Osteocyte (in vitro differentiated cells): ENCODE results near the gene SF3A1. TPM values are rescaled to one million over a fixed set of nuclear protein-coding genes. Genes with fewer than 3 reads are reported as not detected.
"Not testable (repeated sequence)": the region's sequence is repeated elsewhere in the genome, so short reads cannot be mapped to it uniquely, and the experiment has no call there.

Experiments used
- DNase-seq: peaks from one replicate; pipeline ENCODE4 v3.0.0; 2021; ENCODE audit warnings: mixed read lengths; ENCODE audit not compliant: unreplicated experiment; ENCODE audit errors: extremely low spot score
- H3K27ac Mint-ChIP-seq: one replicate; pipeline ENCODE4 v1.8.0; 2021; ENCODE audit warnings: mild to moderate bottlenecking, mixed read lengths; ENCODE audit not compliant: unreplicated experiment
- H3K27me3 Mint-ChIP-seq: one replicate; pipeline ENCODE4 v1.8.0; 2021; ENCODE audit warnings: mixed read lengths; ENCODE audit not compliant: unreplicated experiment
- H3K36me3 Mint-ChIP-seq: one replicate; pipeline ENCODE4 v1.8.0; 2021; ENCODE audit warnings: mixed read lengths; ENCODE audit not compliant: unreplicated experiment
- H3K4me1 Mint-ChIP-seq: one replicate; pipeline ENCODE4 v1.8.0; 2021; ENCODE audit warnings: mixed read lengths; ENCODE audit not compliant: unreplicated experiment
- H3K4me3 Mint-ChIP-seq: one replicate; pipeline ENCODE4 v1.8.0; 2021; ENCODE audit warnings: mild to moderate bottlenecking, moderate library complexity, mixed read lengths; ENCODE audit not compliant: unreplicated experiment
- H3K9me3 Mint-ChIP-seq: one replicate; pipeline ENCODE4 v1.8.0; 2021; ENCODE audit warnings: mixed read lengths; ENCODE audit not compliant: unreplicated experiment
- total RNA-seq: library from RNA; stranded (reverse); gene quantifications from 2 replicates; pipeline ENCODE4 v1.2.1, GENCODE V29; 2021
- TF ChIP-seq, protein P1 (sequence below): fragments of 200-600 bp; sonication (generic); IDR thresholded peaks from 2 replicates; pipeline ENCODE4 v1.5.0; 2021; ENCODE audit warnings: antibody characterized with exemption, mild to moderate bottlenecking, moderate library complexity

SF3A1 gene
- total RNA-seq, 1 donor from 2014 or later: 170 TPM

DNA sequence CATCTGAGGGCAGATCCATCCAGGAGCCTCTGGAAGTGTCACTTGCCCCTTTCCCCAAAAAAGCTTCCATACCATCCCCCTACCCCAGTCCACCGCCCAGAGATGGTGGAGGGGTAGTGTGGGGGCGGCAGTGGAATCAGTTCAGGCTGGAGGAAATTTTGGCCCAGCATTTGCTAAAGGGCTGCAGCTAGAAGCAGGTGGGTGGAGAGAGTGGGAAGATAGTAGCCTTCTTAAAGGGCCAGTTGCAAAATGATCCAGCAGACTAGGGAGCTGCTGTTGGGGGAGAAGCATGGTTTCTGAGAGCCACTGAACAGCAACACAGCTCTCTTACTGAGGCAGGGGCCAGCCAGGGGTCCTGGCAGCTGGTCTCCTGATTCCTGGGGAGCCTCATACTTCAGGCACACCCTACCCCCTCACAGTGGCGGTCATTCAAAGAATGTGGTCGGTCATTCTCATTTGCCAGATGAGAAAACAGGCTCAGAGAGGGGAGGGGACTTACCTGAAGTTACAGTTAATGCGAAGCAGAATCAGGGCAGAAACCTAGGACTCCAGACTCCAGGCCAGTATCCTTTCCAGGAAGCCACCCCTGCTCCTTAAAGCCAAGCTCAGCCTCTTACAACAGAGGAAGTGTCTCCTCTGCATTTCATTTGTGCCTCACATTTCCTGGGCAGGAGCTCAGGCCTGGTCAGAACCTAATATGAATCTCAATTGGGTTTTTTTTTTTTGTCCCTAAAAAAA is 45.5 kb upstream of the SF3A1 start:
- no peak for DNase-seq
- H3K9me3 Mint-ChIP-seq: no peaks in the 10 kb centered on the region
- peaks cover 19% of the 10 kb centered on the region for H3K36me3 Mint-ChIP-seq
- TF ChIP-seq, protein P1, sequence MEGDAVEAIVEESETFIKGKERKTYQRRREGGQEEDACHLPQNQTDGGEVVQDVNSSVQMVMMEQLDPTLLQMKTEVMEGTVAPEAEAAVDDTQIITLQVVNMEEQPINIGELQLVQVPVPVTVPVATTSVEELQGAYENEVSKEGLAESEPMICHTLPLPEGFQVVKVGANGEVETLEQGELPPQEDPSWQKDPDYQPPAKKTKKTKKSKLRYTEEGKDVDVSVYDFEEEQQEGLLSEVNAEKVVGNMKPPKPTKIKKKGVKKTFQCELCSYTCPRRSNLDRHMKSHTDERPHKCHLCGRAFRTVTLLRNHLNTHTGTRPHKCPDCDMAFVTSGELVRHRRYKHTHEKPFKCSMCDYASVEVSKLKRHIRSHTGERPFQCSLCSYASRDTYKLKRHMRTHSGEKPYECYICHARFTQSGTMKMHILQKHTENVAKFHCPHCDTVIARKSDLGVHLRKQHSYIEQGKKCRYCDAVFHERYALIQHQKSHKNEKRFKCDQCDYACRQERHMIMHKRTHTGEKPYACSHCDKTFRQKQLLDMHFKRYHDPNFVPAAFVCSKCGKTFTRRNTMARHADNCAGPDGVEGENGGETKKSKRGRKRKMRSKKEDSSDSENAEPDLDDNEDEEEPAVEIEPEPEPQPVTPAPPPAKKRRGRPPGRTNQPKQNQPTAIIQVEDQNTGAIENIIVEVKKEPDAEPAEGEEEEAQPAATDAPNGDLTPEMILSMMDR: no peak
- H3K27ac Mint-ChIP-seq: no peak overlapping the region
- no peak overlapping the region for H3K4me3 Mint-ChIP-seq
- H3K4me1 Mint-ChIP-seq: peaks cover 26% of the 10 kb centered on the region
- no peaks in the 10 kb centered on the region for H3K27me3 Mint-ChIP-seq

DNA sequence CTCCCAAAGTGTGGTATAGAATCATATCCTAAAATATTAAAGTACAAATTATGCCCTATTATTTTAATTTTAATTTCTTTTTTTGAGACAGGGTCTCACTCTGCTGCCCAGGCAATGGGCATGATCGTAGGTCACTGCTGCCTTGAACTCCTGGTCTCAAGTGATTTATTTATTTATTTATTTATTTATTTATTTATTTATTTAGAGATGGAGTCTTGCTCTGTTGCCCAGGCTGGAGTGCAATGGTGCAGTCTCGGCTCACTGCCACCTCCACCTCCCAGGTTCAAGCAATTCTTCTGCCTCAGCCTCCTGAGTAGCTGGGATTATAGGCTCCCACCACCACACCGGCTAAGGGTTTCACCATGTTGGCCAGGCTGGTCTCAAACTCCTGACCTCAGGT is 44.3 kb upstream of the SF3A1 start:
- not testable (repeated sequence) for H3K4me3 Mint-ChIP-seq, H3K9me3 Mint-ChIP-seq, H3K27ac Mint-ChIP-seq, DNase-seq, H3K27me3 Mint-ChIP-seq
- H3K36me3 Mint-ChIP-seq: peaks cover 11% of the 10 kb centered on the region
- H3K4me1 Mint-ChIP-seq: peaks cover 33% of the 10 kb centered on the region

DNA sequence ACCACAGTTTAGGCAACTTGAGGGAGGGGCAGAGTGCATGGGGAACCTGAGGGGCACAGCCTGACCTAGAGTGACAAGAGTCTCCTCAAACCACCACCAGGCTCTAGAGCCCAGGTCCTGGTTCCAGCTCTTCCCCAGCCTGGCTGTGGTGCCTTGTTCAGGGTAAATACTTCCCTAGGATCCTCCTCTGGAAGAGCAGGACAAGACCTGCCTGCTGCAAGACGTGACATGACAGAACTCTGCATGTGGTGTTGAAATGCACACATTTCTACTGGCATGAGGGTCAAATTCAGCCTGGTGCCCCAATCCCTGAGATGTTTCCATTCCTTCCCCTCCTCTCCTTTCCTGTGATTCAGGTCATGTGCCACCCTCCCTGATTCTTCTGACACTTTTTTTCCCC is 43.5 kb upstream of the SF3A1 start:
- no peak overlapping the region for H3K4me3 Mint-ChIP-seq
- H3K9me3 Mint-ChIP-seq: no peaks in the 10 kb centered on the region

DNA sequence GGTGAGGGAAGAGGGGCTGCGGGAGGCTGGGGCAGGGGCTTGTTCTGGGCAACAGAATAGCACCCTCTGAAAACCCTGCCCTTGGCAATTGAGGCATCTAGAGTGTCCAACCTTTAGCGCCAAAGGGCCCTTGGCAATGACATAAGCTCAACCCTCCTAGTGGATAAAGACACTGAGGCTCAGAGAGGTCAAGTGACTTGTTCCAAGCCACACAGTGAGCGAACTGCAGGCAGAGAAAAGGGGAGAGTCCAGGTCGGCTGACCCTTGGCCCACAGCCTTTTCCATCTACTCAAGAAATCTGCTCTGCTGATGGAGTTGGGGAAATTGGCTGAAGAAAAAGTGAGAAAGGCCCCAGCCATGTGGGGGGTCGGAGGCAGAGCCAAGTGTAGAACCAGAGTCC is 43.0 kb upstream of the SF3A1 start:
- DNase-seq: no peak
- TF ChIP-seq, protein P1: no peak
- H3K27me3 Mint-ChIP-seq: no peaks in the 10 kb centered on the region
- no peaks in the 10 kb centered on the region for H3K9me3 Mint-ChIP-seq
- H3K36me3 Mint-ChIP-seq: peaks cover 11% of the 10 kb centered on the region
- H3K27ac Mint-ChIP-seq: no peak overlapping the region
- no peak overlapping the region for H3K4me3 Mint-ChIP-seq
- H3K4me1 Mint-ChIP-seq: peaks cover 33% of the 10 kb centered on the region

More for the DNA sequence above, 43.5 kb upstream of the SF3A1 start:
- Mint-ChIP-seq H3K4me1 (peaks cover 33% of the 10 kb centered on the region), H3K36me3 (peaks cover 11% of the 10 kb centered on the region), H3K27me3 (no peaks in the 10 kb centered on the region), H3K27ac (no peak overlapping the region)
- no peak for DNase-seq
- TF ChIP-seq, protein P1: no peak

DNA sequence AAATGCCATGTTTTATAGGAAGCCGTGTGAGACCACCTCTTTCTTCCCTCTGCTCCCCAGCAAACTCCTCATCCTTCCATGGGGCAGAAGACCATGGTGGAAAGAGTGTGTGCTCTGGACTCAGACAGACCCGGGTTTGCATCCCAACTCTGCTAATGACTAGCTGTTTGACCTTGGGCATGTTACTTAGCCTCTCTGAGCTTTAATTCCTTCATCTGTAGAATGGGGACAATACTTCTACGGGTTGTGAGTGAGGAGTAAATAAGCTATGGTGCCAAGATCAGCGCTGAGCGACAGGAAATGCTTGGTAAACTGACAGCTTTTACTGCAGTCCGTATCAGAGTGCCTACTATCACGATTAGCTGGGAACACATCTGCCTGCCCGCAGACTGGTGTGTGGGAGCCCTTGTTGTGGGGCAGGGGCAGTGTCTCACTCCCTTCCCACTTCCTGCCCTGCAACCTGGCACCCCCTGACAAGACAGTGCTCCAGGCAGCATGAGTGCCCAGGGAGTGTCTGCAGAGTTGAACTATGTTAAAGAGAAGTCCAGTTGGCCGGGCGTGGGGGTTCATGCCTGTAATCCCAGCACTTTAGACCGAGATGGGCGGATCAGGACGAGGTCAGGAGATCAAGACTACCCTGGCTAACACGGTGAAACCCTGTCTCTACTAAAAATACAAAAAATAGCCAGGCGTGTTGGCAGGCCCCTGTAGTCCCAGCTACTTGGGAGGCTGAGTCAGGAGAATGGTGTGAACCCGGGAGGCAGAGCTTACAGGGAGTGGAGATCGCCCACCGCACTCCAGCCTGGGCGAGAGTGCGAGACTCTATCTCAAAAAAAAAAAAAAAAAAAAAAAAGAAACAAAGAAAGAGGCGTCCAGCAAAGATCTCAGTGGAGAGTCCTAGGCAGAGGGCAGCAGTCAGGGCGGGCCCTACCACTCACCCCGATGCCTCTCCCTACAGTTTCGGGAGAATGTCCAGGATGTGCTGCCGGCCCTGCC is 42.3 kb upstream of the SF3A1 start:
- peak overlapping the region; percentile 93 for H3K4me3 Mint-ChIP-seq
- peaks cover 6% of the 10 kb centered on the region for H3K36me3 Mint-ChIP-seq
- peaks cover 33% of the 10 kb centered on the region for H3K4me1 Mint-ChIP-seq
- no peaks in the 10 kb centered on the region for H3K27me3 Mint-ChIP-seq
- no peak for DNase-seq
- TF ChIP-seq, protein P1: no peak
- no peaks in the 10 kb centered on the region for H3K9me3 Mint-ChIP-seq
- peak overlapping the region; percentile 35 for H3K27ac Mint-ChIP-seq
